NCI-H2196 (cell line): ENCODE results near the gene TM9SF4.
A peak's percentile ranks its signal among the peaks of the same experiment; 100 is the strongest.
"Not testable (repeated sequence)": the region's sequence is repeated elsewhere in the genome, so short reads cannot be mapped to it uniquely, and the experiment has no call there.

ENCODE experiments used
- DNase-seq: peaks from one replicate; lab custom pipeline; 2025; ENCODE audit not compliant: unreplicated experiment; lab: John Stamatoyannopoulos, UW

Gene TM9SF4

DNA sequence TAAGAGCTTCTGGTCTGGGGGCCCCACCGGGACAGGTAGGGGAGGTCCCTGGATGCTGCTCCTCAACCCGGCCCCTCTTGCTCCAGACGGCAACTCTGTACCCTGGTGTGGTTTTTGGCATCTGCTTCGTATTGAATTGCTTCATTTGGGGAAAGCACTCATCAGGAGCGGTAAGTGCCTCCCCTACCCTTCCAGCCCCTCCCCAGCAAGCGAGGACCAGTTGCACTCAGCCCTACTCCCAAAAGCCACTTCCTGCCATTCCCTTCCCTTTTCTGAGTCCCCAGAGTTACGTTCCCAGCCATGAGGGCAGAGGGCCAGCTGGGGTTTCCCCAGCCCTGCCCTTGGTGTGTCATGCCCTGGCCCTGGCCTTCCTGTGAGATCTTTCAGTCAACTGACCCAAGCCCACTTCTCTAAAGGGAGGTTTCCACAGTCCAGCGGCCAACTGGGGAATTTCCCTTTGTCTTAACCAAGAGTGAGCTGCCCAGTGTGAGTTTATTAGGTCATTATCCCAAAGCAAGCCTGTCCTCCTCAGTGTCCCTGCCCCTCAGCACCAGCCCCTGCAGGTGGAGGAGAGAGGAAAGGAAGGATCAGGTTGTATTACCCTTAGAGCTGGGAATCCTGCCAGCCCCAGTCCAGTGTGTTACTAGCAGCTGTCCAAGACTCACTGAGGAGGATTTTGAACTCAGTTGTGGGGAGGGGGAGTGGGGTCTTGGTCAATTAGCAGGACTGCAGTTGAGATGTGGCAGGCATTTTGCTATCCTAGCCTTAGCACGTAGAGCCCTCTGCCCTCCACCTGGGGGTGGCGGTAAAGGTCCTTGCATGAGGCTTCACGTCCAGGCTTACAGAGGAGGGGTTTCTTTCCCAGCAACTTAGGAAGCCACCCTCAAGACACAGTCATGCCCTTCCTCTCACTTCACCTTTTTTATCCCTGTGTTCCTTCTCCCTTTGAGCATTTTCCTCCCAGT, 45.8 kb downstream of the TM9SF4 start:
- peak; percentile 97 for DNase-seq

DNA sequence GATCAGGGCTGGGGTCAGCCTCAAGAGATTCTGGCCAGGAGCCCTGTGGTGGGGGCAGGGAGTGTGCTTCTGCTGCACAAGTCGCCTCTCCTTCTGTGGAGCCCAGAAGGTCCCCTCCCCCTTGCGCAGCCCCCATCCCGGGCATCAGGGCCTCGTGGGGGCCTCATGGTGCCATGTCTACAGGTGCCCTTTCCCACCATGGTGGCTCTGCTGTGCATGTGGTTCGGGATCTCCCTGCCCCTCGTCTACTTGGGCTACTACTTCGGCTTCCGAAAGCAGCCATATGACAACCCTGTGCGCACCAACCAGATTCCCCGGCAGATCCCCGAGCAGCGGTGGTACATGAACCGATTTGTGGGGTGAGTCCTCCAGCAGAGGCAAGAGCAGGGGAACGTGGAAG, 48.1 kb downstream of the TM9SF4 start:
- no peak for DNase-seq

DNA sequence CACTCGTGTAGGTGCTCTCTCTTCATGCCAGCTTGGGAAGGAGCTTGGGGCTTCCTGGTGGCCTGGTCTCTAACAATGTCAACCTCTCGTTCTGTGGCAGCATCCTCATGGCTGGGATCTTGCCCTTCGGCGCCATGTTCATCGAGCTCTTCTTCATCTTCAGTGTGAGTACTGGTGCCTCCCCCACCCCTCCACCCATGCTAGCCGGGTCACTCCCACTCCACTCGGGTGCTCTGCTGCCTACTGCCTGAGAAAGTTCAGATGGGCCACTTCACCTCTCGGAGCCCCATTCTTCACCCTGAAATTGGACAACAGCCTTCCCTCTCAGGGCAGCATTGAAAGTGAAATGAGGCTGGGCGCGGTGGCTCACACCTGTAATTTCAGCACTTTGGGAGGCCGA, 48.8 kb downstream of the TM9SF4 start:
- DNase-seq = no peak

DNA sequence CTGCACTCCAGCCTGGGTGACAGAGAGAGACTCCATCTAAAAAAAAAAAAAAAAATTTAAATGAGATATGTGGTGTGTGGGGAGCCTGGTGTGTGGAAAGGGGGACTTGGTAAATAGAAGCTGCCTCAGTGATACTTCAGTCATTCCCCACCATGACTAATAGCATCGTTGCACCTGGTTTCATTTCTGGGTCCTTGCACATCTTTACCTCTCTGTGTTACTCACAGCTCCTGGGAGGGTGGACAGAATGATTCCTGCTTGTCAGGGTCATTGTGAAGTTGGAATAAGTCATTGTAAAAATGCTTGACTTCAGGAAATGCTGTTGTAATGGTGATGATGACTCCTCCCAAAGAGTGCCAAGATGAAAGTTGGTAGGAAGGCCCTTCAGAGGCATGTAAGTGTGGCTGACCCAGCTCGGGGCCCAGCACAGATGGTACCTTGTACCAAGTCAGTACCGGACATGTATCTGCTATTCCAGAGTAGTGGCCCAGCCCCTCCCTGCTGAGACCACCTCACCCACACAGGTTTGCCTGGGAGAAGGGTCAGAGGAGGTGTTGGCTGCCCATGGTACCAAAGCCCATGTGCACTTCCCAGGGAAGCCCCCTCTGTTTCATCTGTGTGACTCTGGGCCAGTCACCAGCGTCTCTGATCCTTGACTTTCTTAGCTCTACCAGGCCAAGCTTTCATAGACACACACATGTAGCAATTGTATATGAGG, 49.6 kb downstream of the TM9SF4 start:
- DNase-seq = no peak

DNA sequence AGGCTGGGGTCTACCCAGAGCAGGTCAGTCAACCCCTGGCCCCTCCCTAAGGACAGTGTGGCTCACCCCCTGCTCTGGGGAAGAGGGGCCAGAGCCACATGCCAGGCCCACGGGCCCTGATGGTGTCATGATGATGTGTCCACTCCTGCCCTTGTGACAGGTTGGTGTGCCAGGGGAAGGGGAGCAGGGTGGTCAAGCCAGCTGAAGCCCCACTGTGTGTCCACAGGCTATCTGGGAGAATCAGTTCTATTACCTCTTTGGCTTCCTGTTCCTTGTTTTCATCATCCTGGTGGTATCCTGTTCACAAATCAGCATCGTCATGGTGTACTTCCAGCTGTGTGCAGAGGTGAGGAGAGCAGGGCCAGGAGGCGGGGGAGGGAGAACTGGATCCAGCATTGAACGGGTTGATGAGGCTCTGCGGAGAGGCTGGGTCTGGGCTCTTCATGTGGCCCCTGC, 50.3 kb downstream of the TM9SF4 start:
- no peak for DNase-seq

DNA sequence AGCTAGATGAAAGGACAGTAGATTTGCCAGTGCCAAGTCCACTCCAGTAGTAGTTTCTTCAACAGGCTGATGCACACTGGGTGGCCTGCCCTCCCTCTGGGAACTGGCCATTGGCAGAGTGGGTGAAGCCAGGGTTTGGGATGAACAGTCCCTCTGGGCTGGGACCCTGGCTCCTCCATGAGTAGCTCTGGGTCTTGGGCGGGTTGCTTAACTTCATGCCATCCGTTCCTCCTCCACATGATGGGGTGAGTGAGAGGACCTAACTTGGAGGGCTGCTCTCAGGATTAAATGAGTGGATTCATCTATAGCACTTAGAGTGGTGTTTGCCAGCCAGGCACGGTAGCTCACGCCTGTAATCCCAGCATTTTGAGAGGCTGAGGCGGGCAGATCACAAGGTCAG, 50.8 kb downstream of the TM9SF4 start:
- DNase-seq = no peak

DNA sequence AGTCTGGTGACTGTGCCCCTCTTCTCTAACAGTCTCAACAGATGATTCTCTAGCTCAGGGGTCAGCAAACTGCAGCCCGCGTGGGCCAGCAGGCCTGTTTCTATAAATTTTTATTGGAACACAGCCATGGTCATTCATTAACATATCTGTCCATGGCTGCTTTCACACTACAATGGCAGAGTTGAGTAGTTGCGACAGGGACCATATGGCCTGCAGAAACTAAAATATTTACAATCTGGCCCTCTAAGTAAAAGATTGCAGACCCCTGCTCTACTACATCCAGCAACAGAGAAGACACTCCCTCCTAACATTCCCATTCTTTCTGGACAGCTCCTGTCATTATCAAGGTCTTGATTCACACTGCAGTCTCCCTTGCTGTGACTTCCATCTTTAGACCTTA, 52.8 kb downstream of the TM9SF4 start:
- DNase-seq = no peak

DNA sequence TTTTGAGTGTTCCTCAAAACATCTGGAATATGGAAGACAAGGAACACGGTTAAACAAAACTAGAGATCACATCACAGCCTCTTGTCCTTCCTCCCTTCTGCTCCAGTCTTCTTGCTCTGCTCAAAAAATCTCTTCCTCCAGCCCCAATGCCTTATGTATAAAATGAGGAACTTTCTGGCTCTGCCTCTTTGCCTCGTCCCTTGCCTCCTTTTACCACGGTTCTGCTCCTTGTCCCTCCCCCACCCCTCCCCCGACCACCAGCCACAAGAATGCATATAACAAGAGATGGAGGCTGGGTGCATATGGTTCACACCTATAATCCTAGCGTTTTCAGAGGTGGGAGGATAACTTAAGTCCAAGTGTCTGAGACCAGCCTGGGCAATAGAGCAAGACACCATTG, 54.4 kb downstream of the TM9SF4 start:
- no peak for DNase-seq

DNA sequence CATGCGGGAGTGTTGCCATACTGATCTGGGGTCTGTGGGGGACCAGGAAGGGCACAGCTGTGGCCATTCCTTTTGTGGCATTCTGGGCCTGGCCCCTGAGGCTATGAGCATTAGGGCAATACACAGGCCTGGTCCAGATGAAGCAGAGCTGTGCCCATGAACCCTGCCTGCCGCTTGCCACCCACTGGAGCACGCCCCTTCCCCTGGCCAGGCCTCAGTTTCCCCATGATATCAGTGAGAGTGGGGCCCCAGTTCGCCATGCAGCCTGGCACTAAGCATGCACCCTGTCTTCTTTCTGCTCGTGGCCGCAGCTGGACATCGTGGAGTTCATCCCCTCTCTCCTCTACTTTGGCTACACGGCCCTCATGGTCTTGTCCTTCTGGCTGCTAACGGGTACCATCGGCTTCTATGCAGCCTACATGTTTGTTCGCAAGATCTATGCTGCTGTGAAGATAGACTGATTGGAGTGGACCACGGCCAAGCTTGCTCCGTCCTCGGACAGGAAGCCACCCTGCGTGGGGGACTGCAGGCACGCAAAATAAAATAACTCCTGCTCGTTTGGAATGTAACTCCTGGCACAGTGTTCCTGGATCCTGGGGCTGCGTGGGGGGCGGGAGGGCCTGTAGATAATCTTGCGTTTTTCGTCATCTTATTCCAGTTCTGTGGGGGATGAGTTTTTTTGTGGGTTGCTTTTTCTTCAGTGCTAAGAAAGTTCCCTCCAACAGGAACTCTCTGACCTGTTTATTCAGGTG, 55.6 kb downstream of the TM9SF4 start:
- DNase-seq = no peak

DNA sequence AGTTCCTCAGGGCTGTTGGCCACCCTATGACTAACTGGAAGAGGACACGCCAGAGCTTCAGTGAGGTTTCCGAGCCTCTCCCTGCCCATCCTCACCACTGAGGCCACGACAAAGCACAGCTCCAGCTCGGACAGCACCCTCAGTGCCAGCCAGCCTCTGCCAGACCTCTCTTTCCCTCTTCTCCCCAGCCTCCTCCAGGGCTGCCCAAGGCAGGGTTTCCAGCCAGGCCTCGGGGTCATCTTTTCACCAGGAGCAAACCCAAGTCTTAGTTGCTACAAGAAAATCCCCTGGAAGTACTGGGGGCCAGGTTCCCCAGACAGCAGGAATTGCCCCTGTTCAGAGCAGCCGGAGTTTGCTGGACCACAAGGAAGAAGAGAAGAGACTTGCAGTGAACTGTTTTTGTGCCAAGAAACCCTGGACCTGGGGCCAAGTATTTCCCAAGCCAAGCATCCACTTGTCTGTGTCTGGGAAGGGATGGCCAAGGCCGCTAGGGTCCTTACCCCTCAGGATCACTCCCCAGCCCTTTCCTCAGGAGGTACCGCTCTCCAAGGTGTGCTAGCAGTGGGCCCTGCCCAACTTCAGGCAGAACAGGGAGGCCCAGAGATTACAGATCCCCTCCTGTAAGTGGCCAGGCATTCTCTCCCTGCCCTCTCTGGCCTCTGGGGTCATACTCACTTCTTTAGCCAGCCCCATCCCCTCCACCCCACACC, 56.5 kb downstream of the TM9SF4 start:
- DNase-seq = no peak

DNA sequence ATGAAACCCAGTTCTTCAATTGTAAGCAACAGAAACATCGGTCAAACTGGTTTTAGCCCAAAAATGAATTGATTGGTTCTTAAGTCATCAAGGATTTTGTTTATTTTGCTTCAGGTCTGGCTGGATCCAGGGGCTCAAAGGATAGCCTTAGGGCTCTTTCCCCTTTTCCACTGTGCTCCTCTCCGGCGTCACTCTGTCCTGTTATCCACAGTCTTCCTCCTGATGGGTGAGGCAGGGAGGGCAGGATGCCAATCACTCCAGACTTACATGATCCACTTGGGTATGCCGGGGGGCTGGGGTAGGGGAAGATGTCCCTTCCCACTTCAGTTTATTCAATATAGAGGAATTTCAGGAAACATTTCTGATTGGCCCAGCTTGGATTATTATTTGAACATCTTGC, 58.0 kb downstream of the TM9SF4 start:
- no peak for DNase-seq

DNA sequence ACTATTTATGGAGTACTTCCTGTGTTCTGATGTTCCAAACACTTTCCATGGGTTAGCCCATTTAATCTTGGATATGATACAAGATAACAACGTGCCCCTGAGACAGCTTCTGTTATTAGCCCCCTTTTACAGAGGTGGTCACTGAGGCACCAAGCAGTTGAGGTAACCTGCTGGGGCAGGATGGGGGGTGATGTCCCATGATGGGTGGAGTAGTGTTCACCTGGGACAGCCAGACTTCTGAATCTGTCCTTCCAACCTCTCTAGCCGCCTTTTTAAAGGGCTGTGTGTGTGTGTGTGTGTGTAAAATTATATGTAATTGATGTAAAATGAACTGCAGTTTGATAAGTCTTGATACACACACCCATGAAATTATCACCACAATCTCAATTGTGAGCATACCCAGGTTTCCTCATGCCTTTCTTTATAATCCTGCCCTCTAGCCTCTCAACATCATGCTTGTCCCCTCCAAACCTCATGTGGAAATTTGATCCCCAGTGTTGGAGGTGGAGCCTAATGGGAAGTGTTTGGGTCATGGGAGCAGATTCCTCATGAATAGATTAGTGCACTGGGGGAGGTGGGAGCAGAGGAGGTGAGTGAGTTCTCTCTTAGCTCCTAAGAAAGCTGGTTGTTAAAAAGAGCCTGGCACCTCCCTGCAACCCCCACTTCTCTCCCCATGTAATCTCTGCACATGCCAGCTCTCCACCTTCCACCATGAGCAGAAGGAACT, 58.8 kb downstream of the TM9SF4 start:
- DNase-seq = peak; percentile 29

DNA sequence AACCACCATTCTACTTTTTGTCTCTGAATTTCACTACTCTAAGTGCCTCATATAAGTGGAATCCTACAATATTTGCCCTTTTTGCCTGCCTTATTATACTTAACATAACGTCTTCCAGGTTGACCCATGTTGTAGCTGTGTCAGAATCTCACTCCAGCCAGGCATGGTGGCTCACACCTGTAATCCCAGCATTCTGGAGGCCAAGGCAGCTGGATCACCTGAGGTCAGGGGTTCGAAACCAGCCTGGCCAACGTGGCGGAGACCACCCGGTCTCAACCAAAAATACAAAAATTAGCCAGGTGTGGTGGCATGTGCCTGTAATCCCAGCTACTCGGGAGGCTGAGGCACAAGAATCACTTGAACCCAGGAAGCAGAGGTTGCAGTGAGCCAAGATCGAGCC, 68.2 kb downstream of the TM9SF4 start:
- DNase-seq = not testable (repeated sequence)

DNA sequence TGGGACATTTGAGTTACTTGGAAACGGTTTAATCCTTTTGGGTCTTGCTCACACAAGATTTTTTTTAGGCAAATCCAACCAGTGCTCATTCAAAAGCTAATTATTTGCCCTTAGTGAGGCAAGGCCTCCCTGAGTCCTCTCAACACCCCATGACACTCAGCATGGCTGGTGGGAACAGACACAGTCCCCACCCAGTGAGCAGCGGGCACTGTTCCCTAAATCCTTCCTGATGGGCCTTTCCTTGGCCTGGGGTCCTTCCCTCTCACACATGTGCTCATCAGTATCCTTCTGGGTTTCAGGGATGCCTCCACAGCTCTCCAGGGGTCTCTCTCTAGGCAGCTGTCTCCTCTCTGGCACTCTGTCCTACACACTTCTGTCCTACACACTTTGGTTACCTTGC, 70.0 kb downstream of the TM9SF4 start:
- no peak for DNase-seq

DNA sequence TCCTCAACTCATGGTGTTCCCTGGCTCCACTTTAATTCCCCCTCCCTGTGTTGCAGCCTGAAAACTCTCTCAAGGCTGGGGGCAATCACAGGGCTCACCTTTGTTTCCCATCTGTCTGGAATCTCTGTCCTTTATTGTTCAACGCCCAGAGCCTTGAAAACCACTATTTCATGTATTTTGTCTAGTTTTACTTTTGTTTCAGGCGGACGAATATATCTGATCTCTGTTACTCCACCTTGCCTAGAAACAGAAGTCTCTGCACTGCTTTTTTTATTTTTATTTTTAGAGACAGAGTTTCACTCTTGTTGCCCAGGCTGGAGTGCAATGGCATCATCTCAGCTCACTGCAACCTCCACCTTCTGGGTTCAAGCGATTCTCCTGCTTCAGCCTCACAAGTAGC, 70.4 kb downstream of the TM9SF4 start:
- DNase-seq = no peak

DNA sequence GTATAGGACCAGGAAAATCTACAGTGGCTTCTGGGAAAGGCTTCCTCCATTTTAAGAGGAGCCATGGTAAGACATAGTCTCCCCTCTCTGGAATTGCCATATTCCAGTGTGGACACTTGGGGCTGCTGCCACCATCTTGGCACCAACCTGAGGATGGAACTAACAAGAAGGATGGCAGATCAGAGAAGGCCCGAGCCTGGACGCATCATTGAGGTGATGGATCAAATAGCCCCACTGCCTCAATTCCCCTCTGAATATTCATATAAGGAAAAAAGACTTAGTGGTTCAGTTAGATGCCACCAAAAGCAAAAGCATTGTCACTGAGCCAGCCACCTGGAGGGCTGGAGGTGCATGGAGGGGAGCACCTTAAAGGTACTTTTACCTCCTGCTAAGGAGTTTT, 72.1 kb downstream of the TM9SF4 start:
- DNase-seq = no peak

DNA sequence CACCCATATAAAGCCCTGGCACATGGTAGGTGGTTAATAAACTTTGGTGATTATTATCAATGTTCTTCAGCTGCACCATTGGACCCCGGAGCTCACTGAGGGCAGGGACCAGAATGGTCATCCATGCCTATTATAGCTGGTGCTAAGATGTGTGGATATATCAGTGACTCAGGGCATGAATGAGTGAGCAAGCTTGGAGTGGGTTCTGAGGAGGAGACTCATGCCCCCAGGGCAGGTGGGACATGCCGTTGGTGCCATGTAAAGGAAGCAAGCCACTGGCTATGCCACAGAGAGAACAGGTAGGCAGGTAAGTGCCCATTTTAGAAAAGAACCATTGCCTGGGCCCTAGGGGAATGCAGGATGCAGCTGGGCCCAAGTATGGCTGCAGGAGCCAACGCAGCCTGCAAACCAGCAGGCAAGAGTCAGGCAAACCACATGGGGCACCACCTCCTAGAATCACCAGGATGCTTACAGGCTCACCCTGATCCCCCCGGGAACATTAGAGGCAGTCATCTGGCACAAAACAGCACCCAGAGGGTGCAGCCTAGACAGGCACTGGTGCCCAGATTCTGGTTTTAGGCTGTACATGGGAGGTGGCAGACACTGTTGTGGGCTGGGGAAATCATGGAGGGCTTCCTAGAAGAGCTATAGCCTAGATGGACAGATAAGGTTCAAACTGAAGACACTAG, 74.6 kb downstream of the TM9SF4 start:
- no peak for DNase-seq

DNA sequence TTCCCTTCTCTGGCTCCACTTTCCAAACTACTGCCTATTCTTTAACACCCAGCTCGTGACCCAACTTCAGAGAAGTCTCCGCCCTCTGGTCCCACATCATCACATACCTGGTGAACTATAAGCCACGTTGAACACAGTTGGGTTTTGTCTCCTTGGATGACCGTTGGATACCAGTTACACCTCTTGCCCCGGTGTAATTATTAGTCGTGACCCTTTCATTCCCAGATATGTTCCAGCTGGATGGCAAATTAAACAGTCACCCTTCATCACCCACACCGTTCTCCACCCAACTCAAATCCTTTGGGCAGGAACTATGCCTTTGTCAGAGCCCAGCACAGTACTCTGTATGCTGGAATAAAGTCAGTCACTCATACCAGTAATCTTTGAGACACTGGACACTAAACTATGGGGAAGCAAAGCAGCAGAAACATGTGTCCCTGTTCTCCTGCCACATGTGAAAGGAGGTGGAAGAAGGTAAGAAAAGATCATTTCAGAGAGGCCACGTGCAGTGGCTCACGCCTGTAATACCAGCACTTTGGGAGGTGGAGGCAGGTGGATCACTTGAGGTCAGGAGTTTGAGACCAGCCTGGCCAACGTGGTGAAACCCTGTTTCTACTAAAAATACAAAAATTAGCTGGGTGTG, 75.6 kb downstream of the TM9SF4 start:
- no peak for DNase-seq

DNA sequence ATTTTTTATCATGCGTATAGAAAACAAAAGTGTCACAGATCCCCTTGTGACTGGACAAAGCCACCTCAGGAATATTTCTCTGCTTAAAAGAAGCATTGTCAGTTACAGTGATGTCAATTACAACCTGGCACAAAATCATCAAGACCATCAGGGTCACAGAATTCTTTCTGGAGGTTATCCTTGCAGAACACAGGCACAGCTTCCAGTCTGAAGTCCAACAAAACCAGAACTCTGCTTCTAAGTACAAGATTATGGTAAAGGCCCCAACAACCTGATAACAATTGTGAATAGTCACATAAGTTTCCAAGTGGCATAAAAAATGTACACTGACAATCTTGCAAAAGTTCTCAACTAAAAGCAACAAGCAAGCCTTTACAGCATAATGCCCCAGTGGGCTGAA, 77.0 kb downstream of the TM9SF4 start:
- no peak for DNase-seq
